HepG2 (cell line): ENCODE measurements around the gene DRC7. TPM values are rescaled to one million over a fixed set of nuclear protein-coding genes. Genes with fewer than 3 reads are reported as not detected.

ENCODE experiments used
- BCL3 ChIP-seq: sonication (generic); formaldehyde crosslinking; IDR thresholded peaks from 2 replicates; pipeline ENCODE4 v1.5.1; 2020; ENCODE audit warnings: mild to moderate bottlenecking, missing genetic modification reagents, moderate library complexity
- E2F5 ChIP-seq: sonication (generic); formaldehyde crosslinking; conservative IDR thresholded peaks from 2 replicates; pipeline ENCODE4 v1.4.0; 2020; ENCODE audit warnings: missing genetic modification reagents
- FOXA1 ChIP-seq, 2 experiments: fragments of 450-650 bp in 1 of 2; sonication (generic) in 1 of 2; formaldehyde crosslinking in 1 of 2; IDR thresholded peaks; 2 replicates each; pipeline versions ENCODE4 v1.4.0 to v1.6.1; 2016 to 2020; ENCODE audit warnings: missing genetic modification reagents in 1 of 2
- MTF2 ChIP-seq: sonication (generic); formaldehyde crosslinking; IDR thresholded peaks from 2 replicates; pipeline ENCODE4 v1.5.0; 2020; ENCODE audit warnings: missing genetic modification reagents, borderline replicate concordance
- MXD1 ChIP-seq: sonication (generic); formaldehyde crosslinking; IDR thresholded peaks from 2 replicates; pipeline ENCODE4 v1.4.0; 2020; ENCODE audit warnings: mild to moderate bottlenecking, missing genetic modification reagents
- MZF1 ChIP-seq: sonication (generic); formaldehyde crosslinking; IDR thresholded peaks from 2 replicates; pipeline ENCODE4 v1.8.1; 2023; ENCODE audit warnings: mild to moderate bottlenecking, missing genetic modification reagents, borderline replicate concordance
- PTBP1 ChIP-seq: fragments of 200-400 bp; formaldehyde crosslinking; IDR thresholded peaks from 2 replicates; pipeline ENCODE4 v1.6.1; 2018; ENCODE audit warnings: low read length, low read depth; ENCODE audit not compliant: poor library complexity, severe bottlenecking
- REPIN1 ChIP-seq: sonication (generic); formaldehyde crosslinking; IDR thresholded peaks from 2 replicates; pipeline ENCODE4 v1.8.0; 2022; ENCODE audit warnings: missing genetic modification reagents, low read depth, mild to moderate bottlenecking, borderline replicate concordance
- SALL1 ChIP-seq: sonication (generic); formaldehyde crosslinking; IDR thresholded peaks from 2 replicates; pipeline ENCODE4 v1.8.0; 2022; ENCODE audit warnings: mild to moderate bottlenecking, missing genetic modification reagents
- SOX6 ChIP-seq, 2 experiments: fragments of 450-650 bp in 1 of 2; sonication (generic) in 1 of 2; formaldehyde crosslinking in 1 of 2; IDR thresholded peaks; 2 replicates each; pipeline versions ENCODE4 v1.4.0 to v1.6.1; 2017 to 2020; ENCODE audit warnings: antibody characterized with exemption in 1 of 2, mild to moderate bottlenecking in 1 of 2, missing genetic modification reagents in 1 of 2
- ZBTB33 ChIP-seq: sonication (generic); formaldehyde crosslinking; IDR thresholded peaks from 2 replicates; pipeline ENCODE4 v1.4.0; 2020; ENCODE audit warnings: missing genetic modification reagents
- ZKSCAN5 ChIP-seq: sonication (generic); formaldehyde crosslinking; IDR thresholded peaks from 2 replicates; pipeline ENCODE4 v1.5.1; 2020; ENCODE audit warnings: mild to moderate bottlenecking, missing genetic modification reagents
- ZNF180 ChIP-seq: sonication (generic); formaldehyde crosslinking; IDR thresholded peaks from 2 replicates; pipeline ENCODE4 v1.4.0; 2020; ENCODE audit warnings: low read depth, missing genetic modification reagents, borderline replicate concordance
- ZNF251 ChIP-seq: sonication (generic); formaldehyde crosslinking; IDR thresholded peaks from 2 replicates; pipeline ENCODE4 v1.9.0; 2021; ENCODE audit warnings: mild to moderate bottlenecking, missing genetic modification reagents
- ZNF275 ChIP-seq: sonication (generic); formaldehyde crosslinking; IDR thresholded peaks from 2 replicates; pipeline ENCODE4 v1.8.0; 2022; ENCODE audit warnings: missing genetic modification reagents, mild to moderate bottlenecking, inconsistent platforms, borderline replicate concordance
- ZNF354B ChIP-seq: sonication (generic); formaldehyde crosslinking; IDR thresholded peaks from 2 replicates; pipeline ENCODE4 v1.8.0; 2022; ENCODE audit warnings: mild to moderate bottlenecking, missing genetic modification reagents
- ZNF574 ChIP-seq: sonication (generic); formaldehyde crosslinking; IDR thresholded peaks from 2 replicates; pipeline ENCODE4 v1.4.0; 2020; ENCODE audit warnings: missing genetic modification reagents
- ZNF724P ChIP-seq: sonication (generic); formaldehyde crosslinking; IDR thresholded peaks from 2 replicates; pipeline ENCODE4 v1.8.0; 2022; ENCODE audit warnings: missing genetic modification reagents, borderline replicate concordance
- ZSCAN21 ChIP-seq: sonication (generic); formaldehyde crosslinking; IDR thresholded peaks from 2 replicates; pipeline ENCODE4 v1.8.0; 2022; ENCODE audit warnings: mild to moderate bottlenecking, missing genetic modification reagents, moderate library complexity, borderline replicate concordance
- polyA plus RNA-seq, 8 experiments: library from polyadenylated mRNA; depleted of rRNA in 3 of 8; stranded (reverse) in 7 of 8; unstranded in 1 of 8; fragments of >200 nt; fragmentation: Illumina TruSeq in 4 of 8; extraction: Trizol in 4 of 8; gene quantifications; 2 replicates each; pipeline versions ENCODE4 v1.2.1 to v1.2.3, GENCODE V29; 2011 to 2016; ENCODE audit warnings: low read depth in 4 of 8, missing spikeins in 1 of 8, mixed read lengths in 1 of 8; ENCODE audit not compliant: insufficient read depth in 1 of 8
- total RNA-seq, 5 experiments: library from RNA; depleted of rRNA; stranded (reverse); fragments of >200 nt; fragmentation: Illumina TruSeq; extraction: Trizol; gene quantifications; 2 replicates each; pipeline ENCODE4 v1.2.3, GENCODE V29; 2016; ENCODE audit warnings: low read depth in 1 of 5

DRC7 gene
- total and polyA plus RNA-seq, 2 of the 13 experiments (the other 11 are each of a cell fraction or from before 2014, with no cell fraction given), result 2.7 to 3.4 TPM

GRCh38 chr16:57688987-57689761, 5.4 kb upstream of the DRC7 start (continued):
- 0 out of 2 replicates have a peak, but pooled peaks have one; percentile 4 for TF ChIP-seq BCL3 (CRISPR knock-in tag)
- TF ChIP-seq ZNF180 (CRISPR knock-in tag), result no peak
- TF ChIP-seq ZNF574 (CRISPR knock-in tag), result 0 out of 2 replicates have a peak, but pooled peaks have one; percentile 39
- no peak for TF ChIP-seq ZBTB33 (CRISPR knock-in tag)
- no peak for TF ChIP-seq ZNF724P
- TF ChIP-seq ZSCAN21 (CRISPR knock-in tag), result peak; percentile 83; the same call in 1 of the 2 replicates
- TF ChIP-seq FOXA1 (IDR thresholded peaks at IDR 0.05), result no peak
- TF ChIP-seq FOXA1 (CRISPR knock-in tag; IDR thresholded peaks at IDR 0.05), result peak; percentile 18; the same call in 1 of the 2 replicates
- no peak for TF ChIP-seq SOX6 (IDR thresholded peaks at IDR 0.05)
- TF ChIP-seq SOX6 (CRISPR knock-in tag; IDR thresholded peaks at IDR 0.05), result no peak
- no peak for TF ChIP-seq ZNF275 (CRISPR knock-in tag)
- no peak for TF ChIP-seq REPIN1 (CRISPR knock-in tag)
- no peak; the same call in 1 of the 2 replicates for TF ChIP-seq SALL1
- TF ChIP-seq E2F5 (CRISPR knock-in tag), result no peak
- no peak for TF ChIP-seq ZNF251 (CRISPR knock-in tag)
- TF ChIP-seq MXD1, result no peak
- no peak for TF ChIP-seq PTBP1
- TF ChIP-seq MZF1 (CRISPR knock-in tag), result no peak
- no peak for TF ChIP-seq MTF2 (CRISPR knock-in tag)
- TF ChIP-seq ZKSCAN5 (CRISPR knock-in tag), result no peak
- no peak for TF ChIP-seq ZNF354B (CRISPR knock-in tag)
